Daoy (cell line): Measurements from ENCODE around the gene IL12RB1. TPM values are rescaled to one million over a fixed set of nuclear protein-coding genes. Genes with fewer than 3 reads are reported as not detected.
"Not testable (repeated sequence)": the region's sequence is repeated elsewhere in the genome, so short reads cannot be mapped to it uniquely, and the experiment has no call there.

Experiments used
- DNase-seq: peaks from one replicate; pipeline ENCODE4 v3.0.0-alpha.2; 2015; ENCODE audit warnings: low read depth
- total RNA-seq: library from RNA; depleted of rRNA; stranded (reverse); fragments of >200 nt; shearing (Covaris generic); gene quantifications from 2 replicates; pipeline ENCODE4 v1.2.3, GENCODE V29; 2014

The IL12RB1 gene
- total RNA-seq, 1 experiment from 2014 or later, result 3.4 TPM

DNA sequence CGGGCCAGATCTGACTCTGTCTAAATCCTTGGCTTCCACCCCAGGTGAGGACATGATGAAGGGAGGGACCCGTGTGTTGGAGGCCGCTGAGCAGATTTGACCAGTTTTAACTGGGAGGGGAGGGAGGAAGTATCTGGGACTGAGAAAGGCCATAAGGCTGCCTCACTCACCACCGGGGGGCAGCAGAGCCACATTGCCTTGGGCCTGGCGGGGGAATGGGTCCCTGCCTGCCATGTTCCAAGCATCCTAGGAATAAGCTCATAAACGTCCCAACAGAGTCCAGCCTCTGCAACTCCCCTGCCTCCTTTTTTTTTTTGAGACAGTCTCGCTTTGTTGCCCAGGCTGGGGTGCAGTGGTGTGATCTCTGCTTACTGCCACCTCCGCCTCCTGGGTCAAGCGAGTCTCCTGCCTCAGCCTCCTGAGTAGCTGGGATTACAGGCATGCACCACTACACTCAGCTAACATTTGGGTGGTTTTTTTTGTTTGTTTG is 26.3 kb upstream of the IL12RB1 start:
- peak; percentile 86 for DNase-seq

DNA sequence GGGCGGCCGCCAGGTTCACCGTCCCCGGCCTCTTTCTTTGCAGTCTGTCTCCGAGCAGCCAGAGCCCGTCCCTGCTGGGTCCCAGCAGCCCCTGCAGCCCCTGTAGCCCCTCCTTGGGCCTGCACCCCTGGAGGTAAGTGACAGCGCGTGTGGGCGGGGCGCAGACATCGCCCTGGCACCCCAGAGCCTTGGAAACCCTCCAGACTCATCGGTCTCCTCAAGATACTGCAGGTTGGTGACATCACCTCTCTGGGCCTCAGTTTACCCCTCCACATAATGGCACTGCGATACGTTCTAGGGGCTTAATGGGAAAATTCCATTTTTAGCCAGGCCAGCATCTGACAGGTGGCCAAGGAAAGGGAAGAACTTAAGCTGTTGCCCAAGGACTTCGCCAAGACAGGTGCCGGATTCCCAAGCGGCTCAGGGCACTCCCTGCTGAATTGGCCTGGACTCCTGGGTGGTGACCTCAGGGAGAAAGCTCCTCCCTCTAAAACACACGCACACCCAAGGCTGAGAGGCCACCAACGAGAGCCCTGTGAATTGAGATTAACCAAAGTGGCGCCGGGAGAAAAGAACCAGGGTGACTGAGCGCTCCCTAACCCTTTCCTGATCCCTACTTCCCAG is 24.0 kb upstream of the IL12RB1 start:
- no peak for DNase-seq

DNA sequence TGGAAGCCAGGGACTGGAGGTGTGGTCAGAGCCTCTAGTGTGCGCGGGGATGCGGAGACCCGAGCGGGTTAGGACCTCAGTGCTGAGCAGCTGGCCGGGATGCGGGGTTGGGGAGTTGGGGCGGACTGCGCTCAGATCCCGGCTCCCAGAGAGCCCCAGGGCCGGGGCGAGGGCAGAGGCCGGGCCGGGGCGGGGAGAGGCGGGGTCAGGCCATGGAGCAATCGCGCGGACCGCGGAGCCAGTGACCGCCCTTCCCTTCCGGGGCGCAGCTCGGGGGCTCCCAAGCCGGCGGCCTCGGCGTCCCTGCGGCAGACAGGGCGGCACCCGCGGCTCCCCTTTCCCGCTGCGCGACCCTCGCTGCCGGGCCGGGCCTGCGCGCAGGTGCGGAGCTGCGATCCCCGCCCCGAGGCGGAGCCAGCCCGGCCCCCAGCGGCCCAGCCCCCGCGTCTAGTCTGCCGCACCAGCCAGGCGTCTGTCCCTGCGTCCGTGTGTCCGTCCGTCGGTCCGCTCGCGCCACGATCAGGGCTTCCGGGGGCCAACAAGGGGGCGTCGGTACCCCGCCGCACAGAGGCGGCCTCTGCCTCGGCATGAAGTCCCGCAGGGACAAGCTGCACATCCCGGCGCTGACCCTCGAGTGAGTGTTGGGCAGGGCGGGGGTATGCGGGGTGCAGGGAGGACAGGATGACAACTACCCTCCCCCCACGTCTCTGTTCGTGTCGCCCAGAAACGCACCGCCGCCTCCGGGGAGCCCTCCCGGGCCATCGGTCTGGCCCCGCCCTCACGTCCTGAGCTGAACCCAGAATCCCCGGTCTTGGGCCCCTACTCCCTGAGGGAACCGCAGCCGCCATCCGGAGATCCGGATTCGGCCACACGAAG is 23.2 kb upstream of the IL12RB1 start:
- DNase-seq, result peak; percentile 39

DNA sequence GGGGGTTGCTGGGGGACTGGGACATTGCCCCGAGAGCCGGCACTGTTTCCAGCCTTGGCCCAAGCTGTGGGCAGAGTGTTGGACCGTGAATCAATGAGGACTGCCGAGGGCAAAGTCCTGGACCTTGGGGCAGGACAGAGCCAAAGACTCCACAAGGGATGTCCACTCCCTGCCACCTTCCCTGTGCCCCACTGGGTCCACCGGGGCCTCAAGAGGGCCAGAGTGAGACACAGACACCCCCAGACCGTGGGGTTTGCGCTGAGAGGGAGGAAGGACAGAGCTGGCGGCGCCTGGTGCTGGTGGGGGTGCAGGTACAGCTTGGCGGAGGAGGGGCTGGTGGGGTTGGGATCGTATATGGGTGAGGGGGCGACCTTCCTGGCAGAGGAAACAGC is 22.6 kb upstream of the IL12RB1 start:
- no peak for DNase-seq

DNA sequence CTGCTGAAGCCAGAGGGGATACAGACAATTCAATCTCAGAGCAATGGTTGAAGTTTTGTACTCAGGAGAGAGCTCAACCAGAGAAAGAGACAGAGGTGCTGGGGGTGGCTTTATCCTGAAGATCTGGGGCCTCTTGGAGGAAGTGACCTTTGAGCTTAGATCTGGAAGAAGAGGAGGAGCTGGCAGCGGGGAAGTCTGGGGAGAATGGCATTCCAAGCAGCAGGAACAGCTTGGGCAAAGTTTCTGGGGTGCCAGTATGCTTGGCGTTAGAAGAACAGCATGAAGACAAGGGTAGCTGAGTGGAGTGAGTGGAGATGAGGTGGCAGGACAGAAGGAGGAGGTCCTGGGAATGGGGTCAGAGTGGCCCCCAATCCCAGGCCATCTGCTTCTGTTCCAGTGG is 22.2 kb upstream of the IL12RB1 start:
- no peak for DNase-seq

DNA sequence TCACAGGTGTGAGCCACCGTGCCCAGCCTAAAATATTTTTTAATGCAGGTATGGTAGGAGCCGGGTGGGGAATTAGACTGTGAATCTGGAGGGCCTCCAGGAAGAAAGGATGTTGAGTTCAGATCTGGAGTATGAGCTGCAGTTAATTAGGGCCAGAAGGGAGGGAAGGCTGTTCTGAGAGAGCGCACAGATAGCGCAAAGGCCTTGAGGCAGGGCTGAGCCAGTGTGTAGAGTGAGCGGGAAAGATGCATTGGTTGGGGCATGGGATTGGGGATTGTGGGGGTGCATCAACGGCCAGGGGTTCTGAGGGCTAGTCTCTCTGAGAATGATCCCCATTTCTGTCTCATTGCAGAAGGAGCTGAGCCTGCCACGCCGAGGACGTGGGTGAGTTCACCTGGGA is 20.5 kb upstream of the IL12RB1 start:
- DNase-seq, result no peak

DNA sequence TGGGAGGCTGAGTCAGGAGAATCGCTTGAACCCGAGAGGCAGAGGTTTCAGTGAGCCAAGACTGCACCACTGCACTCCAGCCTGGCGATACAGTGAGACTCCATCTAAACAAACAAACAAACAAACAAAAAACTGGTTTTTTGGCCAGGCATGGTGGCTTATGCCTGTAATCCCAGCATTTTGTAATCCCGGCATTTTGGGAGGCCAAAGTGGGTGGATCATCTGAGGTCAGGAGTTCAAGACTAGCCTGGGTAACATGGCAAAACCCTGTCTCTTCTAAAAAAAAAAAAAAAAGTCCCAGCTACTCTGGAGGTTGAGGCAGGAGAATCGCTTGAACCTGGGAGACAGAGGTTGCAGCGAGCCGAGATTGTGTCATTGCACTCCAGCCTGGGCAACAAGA is 18.5 kb upstream of the IL12RB1 start:
- not testable (repeated sequence) for DNase-seq

DNA sequence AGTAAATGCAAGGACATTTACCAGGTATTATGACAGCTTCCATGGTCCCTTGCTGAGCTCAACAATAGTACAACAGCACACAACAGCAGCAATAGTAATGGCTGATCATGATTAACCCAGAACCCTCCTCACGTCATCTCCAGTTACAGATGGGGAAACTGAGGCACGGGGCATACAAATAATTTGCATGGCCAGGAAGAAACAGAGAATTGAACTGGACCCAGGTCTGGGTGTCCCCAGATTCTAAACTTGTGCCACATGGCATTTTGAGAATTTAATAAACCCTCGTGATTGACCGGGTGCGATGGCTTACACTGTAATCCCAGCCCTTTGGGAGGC is 18.0 kb upstream of the IL12RB1 start:
- DNase-seq, result no peak

DNA sequence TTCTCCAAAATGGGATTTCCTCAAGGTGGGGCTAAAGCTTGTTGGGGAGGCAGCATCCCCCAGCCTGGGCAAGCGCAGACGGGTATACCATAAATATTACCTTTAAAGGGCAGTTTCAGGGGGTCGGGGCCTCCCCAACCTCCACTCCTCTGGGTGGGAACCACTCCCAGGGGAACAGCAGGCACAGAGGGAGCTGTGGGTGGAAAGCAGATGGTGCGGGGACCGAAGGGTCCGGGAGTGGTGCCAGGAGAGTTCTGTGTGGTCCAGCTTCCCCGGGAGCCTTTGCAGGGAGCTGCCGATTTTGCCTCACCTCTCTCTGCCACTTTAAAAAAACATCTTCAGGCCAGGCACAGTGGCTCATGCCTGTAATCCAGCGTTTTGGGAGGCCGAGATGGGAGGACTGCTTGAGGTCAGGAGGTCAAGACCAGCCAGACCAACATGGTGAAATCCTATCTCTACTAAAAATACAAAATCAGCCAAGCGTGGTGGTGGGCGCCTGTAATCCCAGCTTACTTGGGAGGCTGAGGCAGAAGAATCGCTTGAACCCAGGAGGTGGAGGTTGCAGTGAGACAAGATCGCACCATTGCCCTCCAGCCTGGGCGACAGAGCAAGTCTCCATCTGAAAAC is 16.3 kb upstream of the IL12RB1 start:
- no peak for DNase-seq

DNA sequence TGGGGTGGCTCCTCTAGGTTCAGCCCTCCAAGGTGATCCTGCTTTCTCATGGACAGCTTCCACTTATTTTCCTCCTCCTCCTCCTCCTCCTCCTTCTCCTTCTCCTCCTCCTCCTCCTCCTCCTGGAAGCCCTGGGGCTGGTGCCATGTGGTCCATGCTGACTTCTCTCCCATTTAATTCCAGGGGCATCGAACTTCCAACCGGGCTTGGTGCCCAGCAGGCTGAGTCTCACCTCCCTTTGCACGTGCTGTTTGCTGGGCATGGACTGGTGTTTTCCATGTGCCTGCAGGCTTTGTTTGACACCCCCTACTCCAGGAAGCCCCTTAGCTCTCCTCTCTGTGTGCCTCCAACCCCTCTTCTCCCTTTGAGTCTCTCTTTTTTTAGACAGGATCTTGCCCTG is 14.5 kb upstream of the IL12RB1 start:
- DNase-seq, result no peak

DNA sequence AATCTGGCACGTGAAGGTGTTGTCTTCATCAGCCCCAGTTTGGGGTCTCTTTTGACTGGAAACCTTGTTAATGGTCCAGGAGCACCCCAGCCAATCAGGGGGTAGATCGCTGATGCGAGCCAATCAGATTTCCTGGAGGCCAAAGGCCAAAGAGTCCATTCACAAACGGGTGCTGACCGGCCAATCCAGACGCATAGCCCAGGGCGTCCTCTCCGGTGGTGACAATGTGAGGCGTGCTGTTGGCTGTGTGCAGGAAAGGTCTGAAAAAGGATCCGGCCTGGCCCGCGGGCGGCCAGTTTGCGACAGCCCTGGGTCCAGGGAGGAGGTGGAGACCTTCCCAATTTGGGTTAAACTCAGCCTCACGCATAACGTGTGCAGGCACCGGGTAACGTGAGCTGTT is 14.0 kb upstream of the IL12RB1 start:
- no peak for DNase-seq

DNA sequence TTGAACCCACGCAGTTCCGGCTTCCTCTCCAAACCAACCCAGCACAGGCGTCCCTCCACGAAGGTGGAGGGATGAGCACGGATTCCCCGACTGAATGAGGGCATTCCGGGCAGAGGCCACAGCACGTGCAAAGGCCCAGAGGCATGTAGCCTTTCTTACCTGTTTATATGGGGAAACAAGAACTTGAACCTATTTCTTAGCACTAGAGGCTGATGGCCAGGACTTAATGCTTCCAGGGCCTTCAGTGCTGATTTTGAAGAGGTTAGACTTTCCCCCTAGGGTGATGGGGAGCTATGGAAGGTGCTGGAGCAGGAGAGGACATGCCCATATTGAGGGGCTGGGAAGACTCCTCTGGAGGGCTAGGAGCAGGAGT is 12.9 kb upstream of the IL12RB1 start:
- DNase-seq, result no peak

DNA sequence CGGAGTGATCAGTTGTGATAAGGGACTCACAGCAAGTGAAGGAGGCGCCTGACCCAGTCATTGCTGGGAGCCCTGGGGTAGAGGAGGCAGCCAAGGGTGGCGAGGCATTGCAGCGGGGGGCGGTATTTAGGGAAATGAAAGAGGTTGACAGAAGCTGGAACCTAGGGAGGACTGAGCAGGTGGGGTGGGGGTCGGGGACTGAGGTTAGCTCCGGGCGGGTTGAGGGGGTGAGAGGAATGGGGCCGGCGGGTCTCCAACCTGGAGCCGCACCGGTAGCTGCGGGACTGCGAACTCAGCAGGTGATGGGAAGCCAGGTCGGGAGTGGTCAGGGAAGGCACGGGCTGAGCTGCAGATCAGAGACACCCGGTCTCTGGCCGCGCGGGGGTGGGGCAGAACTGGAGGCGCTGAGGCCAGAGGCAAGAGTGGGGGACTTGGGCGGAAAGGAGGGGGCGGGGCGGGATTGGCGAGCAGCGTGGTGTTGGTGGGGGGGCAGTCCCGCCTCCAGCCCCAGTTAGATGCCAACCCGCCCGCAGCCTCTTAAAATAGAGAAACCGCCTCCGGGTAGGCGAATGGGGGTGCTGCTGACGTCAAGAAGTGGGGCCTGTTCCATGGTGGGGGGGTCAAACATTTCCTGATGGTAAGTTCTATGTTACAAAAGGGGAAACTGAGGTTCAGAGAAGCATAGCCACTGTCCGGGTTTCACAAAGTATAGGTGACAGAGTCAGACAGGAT is 12.3 kb upstream of the IL12RB1 start:
- DNase-seq, result no peak

DNA sequence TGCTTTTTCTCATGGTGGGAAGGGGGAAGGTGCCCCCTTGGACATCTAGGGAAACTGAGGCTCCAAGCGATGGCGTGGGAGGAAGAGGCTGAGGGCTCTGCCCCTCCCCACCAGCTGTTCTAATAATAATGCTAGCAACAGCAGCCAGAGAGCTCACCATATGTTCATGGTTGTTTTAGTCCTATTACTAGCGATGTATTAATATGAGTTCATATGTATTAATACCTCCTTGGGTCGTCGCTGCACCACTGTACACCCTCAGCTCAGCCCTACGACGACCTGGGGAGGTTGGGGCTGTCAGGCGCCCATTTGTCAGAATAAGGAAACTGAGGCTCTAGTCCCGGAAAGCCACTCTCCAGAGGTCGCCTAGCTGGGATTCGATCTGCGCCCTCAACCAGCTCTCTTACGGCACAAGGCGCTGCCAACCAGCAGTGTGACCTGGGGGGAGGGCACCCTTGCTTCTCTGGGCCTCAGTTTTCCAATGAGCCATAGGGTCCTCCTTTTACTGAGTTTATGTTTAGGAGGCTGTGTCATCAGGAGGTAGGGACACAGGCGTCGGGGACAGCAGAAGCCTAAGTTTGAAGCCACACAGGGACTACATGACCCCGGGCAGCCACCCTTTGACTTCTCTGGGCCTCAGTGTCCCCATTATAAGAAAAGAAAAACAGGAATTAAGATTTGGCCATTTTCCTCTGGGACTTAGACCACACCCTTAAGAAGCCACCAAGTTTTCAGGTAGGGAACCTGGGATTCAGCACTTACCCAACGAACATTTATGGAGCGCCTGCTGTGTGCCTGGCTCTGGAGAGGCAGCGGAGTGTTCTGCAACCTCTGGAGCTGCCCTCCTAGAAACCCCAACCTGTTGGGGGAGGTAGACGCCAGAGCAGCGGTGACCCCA is 11.5 kb upstream of the IL12RB1 start:
- no peak for DNase-seq

DNA sequence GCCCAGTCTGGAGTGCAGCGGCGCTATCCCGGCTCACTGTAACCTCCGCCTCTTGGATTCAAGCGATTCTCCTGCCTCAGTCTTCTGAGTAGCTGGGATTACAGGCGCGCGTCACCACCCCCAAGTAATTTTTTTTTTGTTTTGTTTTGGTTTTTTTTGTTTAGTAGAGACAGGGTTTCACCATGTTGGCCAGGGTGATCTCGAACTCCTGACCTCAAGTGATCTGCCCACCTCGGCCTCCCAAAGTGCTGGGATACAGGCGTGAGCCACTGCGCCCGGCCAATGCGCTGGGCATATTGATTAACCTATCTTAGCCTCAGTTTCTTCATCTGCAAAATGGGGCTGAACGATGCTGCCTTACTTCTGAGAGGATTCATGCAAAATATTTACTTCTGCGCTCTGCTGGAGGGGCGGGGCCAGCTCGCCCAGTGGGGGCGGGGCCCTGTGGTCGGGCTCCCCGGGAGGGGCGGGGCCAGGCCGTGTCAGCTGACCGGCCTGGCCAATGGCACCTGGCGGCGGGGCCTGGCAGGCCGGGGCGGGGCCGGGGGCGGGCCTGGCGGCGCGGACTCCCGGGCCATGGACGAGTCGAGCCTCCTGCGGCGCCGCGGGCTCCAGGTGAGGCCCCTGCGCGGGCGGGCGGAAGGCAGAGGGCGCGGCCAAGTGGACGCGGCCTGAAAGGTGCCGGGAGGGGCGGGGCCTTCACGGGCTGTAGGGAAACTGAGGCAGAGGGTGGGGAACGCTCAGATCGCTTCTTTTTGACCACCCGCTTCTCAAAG is 10.7 kb upstream of the IL12RB1 start, which contains the start of gene MAST3:
TSS of gene MAST3 (plus strand) at position 562 of the 776 bp plus-strand sequence. CDS start at position 577, 15 bp downstream.
- DNase-seq, result peak; percentile 91

DNA sequence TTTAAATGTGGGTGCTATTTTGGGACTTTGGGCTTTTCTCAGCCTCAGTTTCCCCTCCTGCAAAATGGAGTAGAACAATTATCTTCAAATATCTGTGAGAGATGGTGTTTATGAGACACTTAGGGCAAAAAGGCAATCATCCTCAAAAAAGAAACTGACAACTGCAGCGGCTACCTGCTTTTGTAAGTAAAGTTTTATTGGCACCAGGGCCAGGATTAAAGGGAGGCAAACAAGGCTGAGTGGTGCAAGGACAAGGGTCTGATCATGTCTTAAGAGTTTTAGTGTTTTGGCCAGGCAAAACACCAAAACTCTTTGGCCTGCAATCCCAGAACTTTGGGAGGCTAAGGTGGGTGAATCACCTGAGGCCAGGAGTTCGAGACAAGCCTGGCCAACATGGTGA is 9.5 kb upstream of the IL12RB1 start:
- DNase-seq, result no peak

DNA sequence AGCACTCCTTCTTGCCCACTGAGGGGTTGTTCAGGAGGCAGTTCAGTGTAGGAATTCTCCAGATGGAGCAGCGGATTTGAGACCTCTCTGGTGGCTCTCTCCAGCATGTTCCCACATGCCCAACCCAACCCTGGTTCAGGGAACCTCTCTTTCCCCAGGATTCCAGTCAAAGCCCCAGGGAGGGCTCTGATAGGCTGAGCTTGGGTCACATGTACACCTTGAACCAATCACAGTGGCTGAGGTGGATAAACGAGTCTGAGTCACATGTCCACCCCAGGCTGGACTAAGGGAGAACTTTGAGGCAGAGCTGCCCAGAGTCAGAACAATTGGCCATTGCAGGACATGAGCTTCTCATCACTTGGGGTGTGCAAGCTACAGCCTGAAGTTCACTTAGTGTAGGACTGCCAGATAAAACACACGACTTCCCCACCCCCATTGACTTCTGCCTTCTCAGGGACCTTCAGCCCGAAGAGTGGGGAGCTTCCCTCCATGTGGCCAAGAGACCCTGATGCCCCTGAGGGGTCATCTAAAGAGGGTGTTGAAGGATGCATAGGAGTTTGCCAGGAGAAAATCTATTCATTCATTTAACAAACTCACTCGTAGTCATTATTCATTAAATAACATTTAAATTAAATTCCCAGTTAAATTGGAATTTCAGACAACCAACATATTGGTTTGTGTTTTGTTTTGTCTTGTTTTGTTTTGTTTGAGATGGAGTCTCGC is 6.9 kb upstream of the IL12RB1 start:
- peak; percentile 51 for DNase-seq

DNA sequence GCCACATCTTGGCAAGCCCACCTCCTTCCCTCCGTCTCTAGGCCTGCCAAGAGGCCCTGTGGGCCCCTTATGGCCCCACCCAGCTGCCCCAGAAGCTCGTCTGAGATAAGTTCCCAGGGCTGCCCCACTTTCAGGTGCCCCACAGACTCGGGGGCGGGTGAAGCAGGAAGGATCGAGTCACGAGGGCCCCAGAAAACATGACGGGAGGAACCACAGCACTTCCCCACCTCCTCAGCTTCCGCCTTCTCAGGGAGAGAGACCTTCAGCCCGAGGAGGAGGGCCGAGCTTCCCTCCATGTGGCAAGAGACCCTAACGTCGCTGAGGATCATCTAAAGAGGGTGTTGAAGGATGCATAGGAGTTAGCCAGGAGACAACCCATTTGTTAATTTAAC is 4.5 kb upstream of the IL12RB1 start:
- no peak for DNase-seq

DNA sequence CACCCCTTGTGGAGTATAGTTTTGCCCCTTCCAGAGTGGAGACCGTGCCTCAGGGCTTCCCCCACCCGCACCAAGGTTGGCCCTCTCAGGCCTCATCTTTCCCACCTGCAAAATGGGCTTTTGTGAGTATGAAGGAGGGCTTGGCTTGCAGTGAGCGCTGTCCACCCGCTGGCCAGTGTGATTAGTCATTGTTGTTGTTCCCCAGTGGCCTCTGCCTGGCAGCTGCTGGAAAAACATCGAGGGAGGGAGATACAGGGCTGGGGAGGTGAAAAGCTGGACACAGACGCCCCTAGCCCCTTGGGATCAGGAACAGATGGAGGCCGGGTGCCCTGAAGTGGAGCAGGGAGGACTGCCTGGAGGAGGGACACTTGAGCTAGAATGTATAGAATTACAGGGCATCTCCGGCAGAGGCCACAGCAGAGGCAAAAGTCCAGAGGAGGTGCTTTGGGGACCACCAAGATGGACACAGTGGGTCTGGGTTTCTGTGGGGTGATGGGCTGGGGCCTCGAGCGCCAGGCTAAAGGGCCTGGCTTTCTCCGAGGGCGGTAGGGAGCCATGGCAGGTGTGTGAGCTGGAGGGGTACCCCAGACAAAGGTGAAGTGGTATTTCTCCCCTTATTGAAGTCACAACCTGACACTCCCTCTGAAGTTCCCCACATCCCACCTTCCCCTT is 3.9 kb upstream of the IL12RB1 start:
- no peak for DNase-seq
